Esophagus squamous epithelium (tissue), 5 donors: ENCODE data around the gene CLDN18. TPM values are rescaled to one million over a fixed set of nuclear protein-coding genes. Genes with fewer than 3 reads are reported as not detected.

Experiments used
- DNase-seq: peaks from one replicate; lab custom pipeline; 2025; lab: John Stamatoyannopoulos, UW
- H3K27ac ChIP-seq, 4 donors: fragments of 200-600 bp; sonication (generic); one replicate each; pipeline ENCODE4 v1.5.1; 2016 to 2019; ENCODE audit warnings: mild to moderate bottlenecking in 1 of 4
- H3K27me3 ChIP-seq, 4 donors: fragments of 200-600 bp; sonication (generic); 1 replicate in 3 of 4; 2 replicates in 1 of 4; pipeline versions ENCODE4 v1.5.1 to v1.6.0; 2017 to 2021; ENCODE audit warnings: antibody characterized with exemption in 1 of 4
- H3K36me3 ChIP-seq, 3 donors: fragments of 200-600 bp; sonication (generic); one replicate each; pipeline ENCODE4 v1.5.1; 2016 to 2019
- H3K4me1 ChIP-seq, 3 donors: fragments of 200-600 bp; sonication (generic); one replicate each; pipeline ENCODE4 v1.5.1; 2017 to 2019
- H3K4me3 ChIP-seq, 4 donors: fragments of 200-600 bp; sonication (generic); 1 replicate in 3 of 4; 2 replicates in 1 of 4; pipeline ENCODE4 v1.5.1; 2016 to 2019; ENCODE audit warnings: mild to moderate bottlenecking in 2 of 4, moderate library complexity in 1 of 4
- H3K9me3 ChIP-seq, 3 donors: fragments of 200-600 bp; sonication (generic); one replicate each; pipeline ENCODE4 v1.5.1; 2016 to 2019
- POLR2A ChIP-seq, 4 donors: fragments of 450-650 bp; IDR thresholded peaks; one replicate each; pipeline ENCODE4 v1.6.1; 2017; ENCODE audit warnings: antibody characterized with exemption in 4 of 4, mild to moderate bottlenecking in 4 of 4, moderate library complexity in 3 of 4
- WGBS, 2 donors: methylation state at CpG; one replicate each; pipeline ENCODE4 v1.1.5; 2018; 5-methylcytosine and 5-hydroxymethylcytosine counted together
- intact Hi-C: fragments of 100-400 bp; cut with DNase I; formaldehyde crosslinking; loops from one replicate; pipeline ENCODE4 v1.15.0; 2022
- total RNA-seq, 4 donors: library from RNA; depleted of rRNA; stranded (reverse); fragments of >200 nt; gene quantifications; one replicate each; pipeline ENCODE4 v1.1.0, GENCODE V29; 2016
- TF ChIP-seq, protein P1 (sequence below), 6 experiments: fragments of 450-650 bp in 4 of 6; fragments of 200-600 bp in 2 of 6; sonication (generic) in 2 of 6; IDR thresholded peaks; one replicate each; pipeline ENCODE4 v1.5.1; 2016 to 2019; ENCODE audit warnings: antibody characterized with exemption in 6 of 6, mild to moderate bottlenecking in 4 of 6, moderate library complexity in 4 of 6
- donor health status: DM: yes; HTN: yes; CAD: no.

CLDN18 gene
- total RNA-seq, 4 donors from 2014 or later: 0.38 TPM; not detected in 3

DNA sequence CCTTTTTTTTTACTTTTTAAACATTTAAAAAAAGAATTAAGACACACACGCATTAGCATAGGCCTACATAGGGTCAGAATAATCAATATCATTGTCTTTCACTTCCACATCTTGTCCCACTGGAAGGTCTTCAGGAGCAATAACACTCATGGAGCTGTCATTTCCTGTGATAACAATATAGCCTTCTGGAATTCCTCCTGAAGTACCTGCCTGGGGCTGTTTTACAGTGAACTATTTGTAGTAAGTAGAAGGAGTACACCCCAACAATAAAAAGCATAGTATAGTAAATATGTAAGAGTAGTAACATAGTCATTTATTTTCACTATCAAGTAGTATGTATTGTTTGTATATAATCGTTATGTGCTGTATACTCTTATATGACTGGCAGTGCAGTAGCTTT is 19.5 kb upstream of the CLDN18 start:
- intact Hi-C loops: no loop called here
- no peak for DNase-seq
- WGBS, 2 donors: 77 to 81% methylated on average over 2 of the region's 2 CpGs

DNA sequence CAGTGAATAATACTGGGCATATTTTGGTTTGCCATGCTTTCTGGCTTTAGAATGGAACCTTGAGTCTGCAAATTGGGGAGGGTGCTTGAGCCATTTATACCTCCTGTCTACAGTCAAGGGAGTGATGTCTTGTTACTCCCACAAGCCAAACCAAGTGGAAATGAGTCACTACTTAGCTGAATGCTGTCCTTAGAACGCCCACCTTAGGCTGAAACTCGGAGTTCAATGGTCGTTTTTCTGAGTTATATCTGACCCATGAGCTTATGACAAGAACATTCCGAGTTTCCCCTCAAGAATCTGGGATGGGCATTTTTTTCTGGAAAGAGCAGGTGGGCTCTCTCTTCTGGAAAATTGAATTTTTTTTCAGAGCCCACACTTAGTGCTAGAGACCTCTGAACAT is 17.4 kb upstream of the CLDN18 start:
- no peak overlapping the region for H3K4me3 ChIP-seq

More for the DNA sequence above, 19.5 kb upstream of the CLDN18 start:
- Histone ChIP-seq H3K4me3 (no peak overlapping the region), H3K36me3 (no peaks in the 10 kb centered on the region), H3K9me3 (peaks cover 0 to 12% (median 6%) of the 10 kb centered on the region in 3 donors), H3K27me3 (no peaks in the 10 kb centered on the region), H3K27ac (no peak overlapping the region), H3K4me1 (no peaks in the 10 kb centered on the region)
- TF ChIP-seq POLR2A (IDR thresholded peaks at IDR 0.05): no peak
- TF ChIP-seq, protein P1, sequence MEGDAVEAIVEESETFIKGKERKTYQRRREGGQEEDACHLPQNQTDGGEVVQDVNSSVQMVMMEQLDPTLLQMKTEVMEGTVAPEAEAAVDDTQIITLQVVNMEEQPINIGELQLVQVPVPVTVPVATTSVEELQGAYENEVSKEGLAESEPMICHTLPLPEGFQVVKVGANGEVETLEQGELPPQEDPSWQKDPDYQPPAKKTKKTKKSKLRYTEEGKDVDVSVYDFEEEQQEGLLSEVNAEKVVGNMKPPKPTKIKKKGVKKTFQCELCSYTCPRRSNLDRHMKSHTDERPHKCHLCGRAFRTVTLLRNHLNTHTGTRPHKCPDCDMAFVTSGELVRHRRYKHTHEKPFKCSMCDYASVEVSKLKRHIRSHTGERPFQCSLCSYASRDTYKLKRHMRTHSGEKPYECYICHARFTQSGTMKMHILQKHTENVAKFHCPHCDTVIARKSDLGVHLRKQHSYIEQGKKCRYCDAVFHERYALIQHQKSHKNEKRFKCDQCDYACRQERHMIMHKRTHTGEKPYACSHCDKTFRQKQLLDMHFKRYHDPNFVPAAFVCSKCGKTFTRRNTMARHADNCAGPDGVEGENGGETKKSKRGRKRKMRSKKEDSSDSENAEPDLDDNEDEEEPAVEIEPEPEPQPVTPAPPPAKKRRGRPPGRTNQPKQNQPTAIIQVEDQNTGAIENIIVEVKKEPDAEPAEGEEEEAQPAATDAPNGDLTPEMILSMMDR (IDR thresholded peaks at IDR 0.05): no peak

DNA sequence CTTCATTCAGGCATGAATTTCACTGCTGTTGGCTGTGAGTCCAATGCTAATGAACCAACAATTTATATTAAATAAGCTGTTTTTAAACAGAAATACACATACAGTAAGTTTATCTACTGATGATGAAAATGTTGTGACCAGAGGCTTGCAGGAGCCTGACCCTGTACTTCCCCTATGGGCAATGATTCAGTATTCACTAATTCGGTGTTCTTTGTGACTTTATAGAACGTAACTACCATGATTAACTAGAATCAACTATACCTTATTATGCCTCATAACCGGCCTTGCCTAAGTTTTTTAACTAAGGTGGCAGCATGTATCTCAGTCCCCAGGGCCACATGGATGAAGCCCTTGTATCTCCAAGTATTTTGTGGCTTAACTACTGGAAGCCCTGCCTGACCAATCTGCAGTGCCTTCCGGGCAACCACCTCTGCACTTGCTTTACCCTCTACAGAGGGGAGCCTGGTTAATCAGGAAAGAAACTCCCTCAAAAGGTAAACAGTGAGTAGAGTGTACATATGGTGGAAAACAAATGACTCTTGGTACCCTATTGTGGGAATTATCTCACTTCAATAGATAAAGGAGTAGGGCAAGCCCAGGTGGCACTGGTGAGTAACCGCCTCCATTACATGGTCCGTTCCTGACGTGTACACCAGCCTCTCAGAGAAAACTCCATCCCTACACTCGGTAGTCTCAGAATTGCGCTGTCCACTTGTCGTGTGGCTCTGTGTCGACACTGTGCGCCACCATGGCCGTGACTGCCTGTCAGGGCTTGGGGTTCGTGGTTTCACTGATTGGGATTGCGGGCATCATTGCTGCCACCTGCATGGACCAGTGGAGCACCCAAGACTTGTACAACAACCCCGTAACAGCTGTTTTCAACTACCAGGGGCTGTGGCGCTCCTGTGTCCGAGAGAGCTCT is 11.6 kb upstream of the CLDN18 start:
- no peaks in the 10 kb centered on the region for H3K4me1 ChIP-seq
- TF ChIP-seq POLR2A (IDR thresholded peaks at IDR 0.05): no peak
- TF ChIP-seq, protein P1 (IDR thresholded peaks at IDR 0.05): no peak
- H3K4me3 ChIP-seq: no peak overlapping the region
- H3K27ac ChIP-seq: no peak overlapping the region
- peaks cover 0 to 9% (median 6%) of the 10 kb centered on the region in 3 donors for H3K9me3 ChIP-seq
- 58 to 78% methylated on average over 9 to 12 of the region's 18 CpGs for WGBS, 2 donors
- intact Hi-C loops: no loop called here
- no peaks in the 10 kb centered on the region for H3K36me3 ChIP-seq
- no peak for DNase-seq
- peaks cover 0 to 28% (median 2%) of the 10 kb centered on the region in 4 donors for H3K27me3 ChIP-seq

More for the DNA sequence above, 17.4 kb upstream of the CLDN18 start:
- Histone ChIP-seq H3K9me3 (peaks cover 0 to 12% (median 6%) of the 10 kb centered on the region in 3 donors), H3K27ac (no peak overlapping the region), H3K36me3 (no peaks in the 10 kb centered on the region), H3K27me3 (peaks cover 0 to 14% (median 2%) of the 10 kb centered on the region in 4 donors), H3K4me1 (no peaks in the 10 kb centered on the region)
- no peak for DNase-seq
- TF ChIP-seq POLR2A (IDR thresholded peaks at IDR 0.05): no peak
- TF ChIP-seq, protein P1 (IDR thresholded peaks at IDR 0.05): no peak
- 56 to 70% methylated on average over 4 of the region's 4 CpGs for WGBS, 2 donors
- intact Hi-C loops: no loop called here

DNA sequence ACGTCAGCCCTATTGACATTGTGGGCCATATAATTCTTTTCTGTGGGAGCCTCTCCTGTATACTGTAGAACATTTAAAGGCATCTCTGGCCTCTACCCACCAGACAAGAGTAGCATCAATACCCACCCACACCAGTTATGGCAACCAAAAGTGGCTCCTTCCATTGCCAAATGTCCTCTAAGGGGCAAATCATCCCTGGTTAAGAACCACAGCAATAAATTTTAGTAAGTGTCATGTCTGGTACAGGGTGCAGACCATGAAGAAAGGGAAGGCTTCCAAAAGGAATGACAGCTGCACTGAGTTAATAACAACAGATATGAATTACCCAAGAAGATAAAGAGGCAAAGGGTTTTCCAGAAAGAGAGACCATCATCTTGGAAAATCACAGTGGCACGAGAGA is 6.9 kb upstream of the CLDN18 start:
- DNase-seq: no peak
- TF ChIP-seq, protein P1 (IDR thresholded peaks at IDR 0.05): no peak
- no peaks in the 10 kb centered on the region for H3K36me3 ChIP-seq
- 71 to 72% methylated on average over 2 of the region's 2 CpGs for WGBS, 2 donors
- H3K27me3 ChIP-seq: peaks cover 0 to 14% (median 0%) of the 10 kb centered on the region in 4 donors
- no peak overlapping the region for H3K27ac ChIP-seq
- intact Hi-C loops: no loop called here
- no peaks in the 10 kb centered on the region for H3K9me3 ChIP-seq
- no peak overlapping the region for H3K4me3 ChIP-seq
- no peaks in the 10 kb centered on the region for H3K4me1 ChIP-seq

DNA sequence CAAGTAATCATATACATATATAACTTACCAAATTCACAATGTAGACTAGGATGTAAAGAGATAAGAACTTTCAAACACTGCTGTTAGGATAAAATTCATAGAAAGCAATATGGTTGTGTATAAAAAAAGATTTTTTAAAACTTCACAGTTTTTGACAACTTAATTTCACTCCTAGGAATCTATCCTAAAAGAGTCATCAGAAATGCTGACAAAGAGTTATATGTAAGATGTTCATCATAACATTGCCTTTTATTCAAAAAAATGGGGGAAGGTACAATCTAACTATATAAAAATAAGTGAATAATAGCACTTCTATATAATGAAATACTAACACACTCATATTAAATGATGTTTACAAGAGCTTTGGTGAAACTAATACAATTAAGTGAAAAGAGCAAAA is 4.3 kb upstream of the CLDN18 start:
- H3K4me3 ChIP-seq: no peak overlapping the region
- DNase-seq: no peak
- H3K9me3 ChIP-seq: no peaks in the 10 kb centered on the region
- H3K4me1 ChIP-seq: no peaks in the 10 kb centered on the region
- no peak for TF ChIP-seq POLR2A (IDR thresholded peaks at IDR 0.05)
- TF ChIP-seq, protein P1 (IDR thresholded peaks at IDR 0.05): no peak
- intact Hi-C loops: no loop called here
- H3K27ac ChIP-seq: no peak overlapping the region
- no peaks in the 10 kb centered on the region for H3K36me3 ChIP-seq
- no peaks in the 10 kb centered on the region for H3K27me3 ChIP-seq
